DOHH2 (cell line): ENCODE results near the gene GMDS.

ENCODE experiments used
- CTCF ChIP-seq: fragments of 200-600 bp; sonication (generic); IDR thresholded peaks from one replicate; pipeline ENCODE4 v1.5.1; 2014; ENCODE audit warnings: antibody characterized with exemption, mild to moderate bottlenecking, low read depth, low read length; ENCODE audit not compliant: poor library complexity, severe bottlenecking
- EZH2phosphoT487 ChIP-seq: fragments of 200-600 bp; sonication (generic); IDR thresholded peaks from 2 replicates; pipeline ENCODE4 v1.6.1; 2017; ENCODE audit warnings: borderline replicate concordance, mild to moderate bottlenecking, antibody characterized with exemption, low read length, moderate library complexity, mixed read lengths

DNA sequence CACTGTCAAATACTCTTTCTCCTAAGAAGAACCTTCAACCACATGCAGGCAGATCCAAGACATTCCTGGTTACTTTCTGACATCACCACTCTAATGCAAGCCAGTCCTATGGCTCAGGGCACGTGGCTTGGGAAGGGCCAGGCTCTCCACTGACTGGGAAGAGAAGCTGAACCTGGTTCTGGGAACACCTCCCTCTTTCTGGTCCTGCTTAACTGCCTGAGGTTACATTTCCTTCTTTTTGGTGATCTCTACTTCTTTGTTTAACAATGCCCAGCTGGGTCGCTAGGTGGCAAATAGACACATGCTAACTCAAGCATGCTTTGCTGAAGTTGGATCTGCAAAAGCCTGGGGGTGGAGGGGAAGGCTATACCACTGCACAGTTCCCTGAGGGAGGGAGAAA, 249.8 kb downstream of the GMDS start:
- TF ChIP-seq CTCF (no peak), EZH2phosphoT487 (no peak)
